SK-N-SH treated with all-trans-retinoic acid at 6 μM for 48 hours (cell line): ENCODE measurements around the gene CPNE2.

ENCODE experiments used
- ATAC-seq: fragments of 200-7000 bp; cut with Tn5 transposase; 3 replicates; pipeline ENCODE4 v1.9.1; 2020; ENCODE audit warnings: mild to moderate bottlenecking, moderate library complexity
- ARNTL ChIP-seq: fragments of 450-650 bp; formaldehyde crosslinking; IDR thresholded peaks from 2 replicates; pipeline ENCODE4 v1.5.0; 2020; ENCODE audit warnings: low read depth, mild to moderate bottlenecking, moderate library complexity, borderline replicate concordance
- BACH2 ChIP-seq: fragments of 250-450 bp; sonication (Bioruptor Pico); IDR thresholded peaks from 2 replicates; pipeline ENCODE4 v1.9.0; 2021; ENCODE audit warnings: mild to moderate bottlenecking, borderline replicate concordance
- CSDC2 ChIP-seq: fragments of 250-450 bp; sonication (Bioruptor Pico); IDR thresholded peaks from 2 replicates; pipeline ENCODE4 v1.5.0; 2020; ENCODE audit warnings: mild to moderate bottlenecking, moderate library complexity
- CSRNP3 ChIP-seq: fragments of 250-450 bp; sonication (Bioruptor Pico); IDR thresholded peaks from 2 replicates; pipeline ENCODE4 v1.5.1; 2021; ENCODE audit warnings: mild to moderate bottlenecking, moderate library complexity
- ESRRG ChIP-seq: fragments of 250-450 bp; sonication (Bioruptor Pico); IDR thresholded peaks from 2 replicates; pipeline ENCODE4 v1.6.1; 2021; ENCODE audit warnings: mild to moderate bottlenecking
- GLIS3 ChIP-seq: fragments of 250-450 bp; sonication (Bioruptor Pico); IDR thresholded peaks from 2 replicates; pipeline ENCODE4 v1.5.0; 2020; ENCODE audit warnings: mild to moderate bottlenecking, moderate library complexity
- ISL1 ChIP-seq: fragments of 250-450 bp; sonication (Bioruptor Pico); IDR thresholded peaks from 2 replicates; pipeline ENCODE4 v2.1.2; 2022; ENCODE audit warnings: mild to moderate bottlenecking, moderate library complexity
- PATZ1 ChIP-seq: fragments of 250-450 bp; sonication (Bioruptor Pico); IDR thresholded peaks from 2 replicates; pipeline ENCODE4 v1.8.0; 2020; ENCODE audit warnings: mild to moderate bottlenecking, moderate library complexity, borderline replicate concordance
- POU6F1 ChIP-seq: fragments of 250-450 bp; sonication (Bioruptor Pico); IDR thresholded peaks from 2 replicates; pipeline ENCODE4 v1.8.0; 2021; ENCODE audit warnings: low read depth, mild to moderate bottlenecking, moderate library complexity, borderline replicate concordance
- SNAI2 ChIP-seq: fragments of 250-450 bp; sonication (Bioruptor Pico); IDR thresholded peaks from 2 replicates; pipeline ENCODE4 v1.5.0; 2020; ENCODE audit warnings: mild to moderate bottlenecking, moderate library complexity
- TSHZ2 ChIP-seq: fragments of 250-450 bp; sonication (Bioruptor Pico); IDR thresholded peaks from 2 replicates; pipeline ENCODE4 v1.5.0; 2020; ENCODE audit warnings: mild to moderate bottlenecking, moderate library complexity
- ZC3H10 ChIP-seq: fragments of 250-450 bp; sonication (Bioruptor Pico); IDR thresholded peaks from 2 replicates; pipeline ENCODE4 v1.5.1; 2021; ENCODE audit warnings: mild to moderate bottlenecking, moderate library complexity
- ZFP3 ChIP-seq: fragments of 250-450 bp; sonication (Bioruptor Pico); IDR thresholded peaks from 2 replicates; pipeline ENCODE4 v1.5.0; 2020; ENCODE audit warnings: mild to moderate bottlenecking, moderate library complexity
- ZNF565 ChIP-seq: fragments of 450-650 bp; formaldehyde crosslinking; conservative IDR thresholded peaks from 2 replicates; pipeline ENCODE4 v1.5.0; 2020; ENCODE audit warnings: low read depth, mild to moderate bottlenecking, moderate library complexity
- ZNF70 ChIP-seq: fragments of 450-650 bp; formaldehyde crosslinking; IDR thresholded peaks from 2 replicates; pipeline ENCODE4 v1.5.0; 2020; ENCODE audit warnings: mild to moderate bottlenecking, moderate library complexity
- ZNF8 ChIP-seq: fragments of 450-650 bp; formaldehyde crosslinking; IDR thresholded peaks from 2 replicates; pipeline ENCODE4 v1.5.0; 2020; ENCODE audit warnings: mild to moderate bottlenecking, moderate library complexity

Gene CPNE2

GRCh38 chr16:57113042-57113453 lies 20.7 kb downstream of the CPNE2 start:
- ATAC-seq, result no peak
- no peak for TF ChIP-seq ESRRG (CRISPR knock-in tag)
- no peak for TF ChIP-seq POU6F1 (CRISPR knock-in tag)
- no peak for TF ChIP-seq GLIS3 (CRISPR knock-in tag)
- no peak for TF ChIP-seq ZNF8 (CRISPR knock-in tag)
- no peak for TF ChIP-seq ARNTL (CRISPR knock-in tag)
- no peak for TF ChIP-seq PATZ1 (CRISPR knock-in tag)
- no peak for TF ChIP-seq ZFP3
- no peak for TF ChIP-seq SNAI2 (CRISPR knock-in tag)
- TF ChIP-seq ISL1 (CRISPR knock-in tag), result no peak
- TF ChIP-seq TSHZ2 (CRISPR knock-in tag), result no peak

GRCh38 chr16:57113664-57114063 lies 21.3 kb downstream of the CPNE2 start:
- TF ChIP-seq ESRRG (CRISPR knock-in tag) (no peak), ZFP3 (no peak), SNAI2 (CRISPR knock-in tag) (no peak), ZNF565 (no peak), CSRNP3 (CRISPR knock-in tag) (no peak), POU6F1 (CRISPR knock-in tag) (no peak), PATZ1 (CRISPR knock-in tag) (no peak), ZC3H10 (CRISPR knock-in tag) (no peak), ZNF8 (CRISPR knock-in tag) (no peak), ARNTL (CRISPR knock-in tag) (no peak), ZNF70 (CRISPR knock-in tag) (no peak), ISL1 (CRISPR knock-in tag) (no peak), CSDC2 (CRISPR knock-in tag) (no peak), BACH2 (CRISPR knock-in tag) (no peak), TSHZ2 (CRISPR knock-in tag) (no peak)
- ATAC-seq, result no peak
